Urothelium cell line (cell line): Measurements from ENCODE around the gene ADCY5.
"Not testable (repeated sequence)": the region's sequence is repeated elsewhere in the genome, so short reads cannot be mapped to it uniquely, and the experiment has no call there.

Source experiments
- DNase-seq: peaks from one replicate; pipeline ENCODE4 v3.0.0; 2011; ENCODE audit warnings: low spot score, mixed read lengths
- FAIRE-seq: peaks from 2 replicates; lab custom pipeline; 2011; peaks lifted over from hg19 to GRCh38; lab: Jason Lieb, UNC

Gene ADCY5

DNA sequence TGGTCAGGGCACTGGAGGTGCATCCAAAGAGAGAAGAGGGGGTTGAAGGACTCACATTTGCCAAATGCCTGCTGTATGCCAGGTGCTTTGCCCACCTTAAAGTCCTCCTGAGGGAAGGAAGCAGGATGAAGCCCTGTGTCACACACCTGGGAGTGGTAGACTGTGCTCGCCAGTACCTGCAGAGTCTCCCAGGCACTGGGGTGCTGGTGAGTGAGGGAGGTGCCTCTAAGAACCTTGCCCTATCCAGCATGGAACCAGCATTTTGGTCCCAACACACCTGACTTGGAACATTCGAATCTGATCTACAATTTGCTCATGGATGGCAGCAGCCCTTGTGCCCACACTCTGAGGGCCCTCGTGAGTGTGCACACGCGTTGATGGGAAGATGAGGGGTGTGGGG, 170.4 kb downstream of the ADCY5 start:
- FAIRE-seq = no peak
- no peak for DNase-seq

DNA sequence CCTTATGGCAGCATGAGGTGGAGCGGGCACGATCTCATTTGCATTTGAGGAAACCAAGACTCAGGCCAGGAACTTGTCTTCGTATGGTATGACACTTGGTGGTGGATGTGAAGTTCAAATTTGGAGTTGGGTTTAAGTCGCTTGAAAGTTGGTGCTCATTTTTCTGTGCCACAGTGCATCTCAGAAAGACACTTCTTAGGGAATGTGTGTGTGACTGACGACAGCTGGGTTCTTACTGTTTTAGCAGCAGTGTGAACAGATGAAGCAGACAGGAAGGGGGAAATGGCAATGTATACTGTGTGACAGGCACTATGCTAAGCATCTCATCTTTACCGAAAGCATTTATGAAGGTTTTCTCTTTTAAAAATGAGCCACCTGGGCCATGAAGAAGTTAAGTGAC, 171.8 kb downstream of the ADCY5 start:
- DNase-seq (no peak), FAIRE-seq (peak; percentile 63)

DNA sequence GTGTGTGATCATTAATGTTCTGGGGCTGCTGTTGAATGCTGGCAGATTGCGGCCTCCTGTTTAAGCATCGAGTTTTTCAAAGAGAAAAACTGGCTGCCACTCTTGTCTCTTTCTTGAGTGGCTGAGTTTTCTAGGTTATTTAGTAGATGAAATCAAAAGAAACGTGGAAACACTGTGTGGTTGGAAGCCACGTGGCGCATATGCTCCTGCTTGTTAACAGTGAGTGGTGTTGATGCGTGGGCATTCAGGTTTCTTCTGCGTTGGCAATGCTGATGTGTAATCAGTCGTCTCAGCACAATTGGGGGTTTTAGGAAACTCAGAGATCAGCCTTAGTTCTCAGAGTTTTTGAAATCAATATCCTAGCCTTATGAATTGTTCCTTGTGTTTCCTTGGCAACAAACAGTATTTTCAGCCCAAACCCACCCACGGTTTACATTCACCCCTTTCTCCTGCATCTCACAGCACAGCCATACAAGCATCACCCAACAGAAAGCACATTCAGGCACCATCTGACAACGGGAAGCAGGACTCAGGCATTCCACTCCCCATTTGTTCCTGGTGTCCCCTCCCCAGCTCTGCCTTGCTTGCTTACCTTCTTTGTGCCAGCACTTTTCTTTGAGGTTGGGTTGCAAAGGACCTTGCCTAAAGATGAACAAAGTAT, 172.4 kb downstream of the ADCY5 start:
- DNase-seq (no peak), FAIRE-seq (no peak)

DNA sequence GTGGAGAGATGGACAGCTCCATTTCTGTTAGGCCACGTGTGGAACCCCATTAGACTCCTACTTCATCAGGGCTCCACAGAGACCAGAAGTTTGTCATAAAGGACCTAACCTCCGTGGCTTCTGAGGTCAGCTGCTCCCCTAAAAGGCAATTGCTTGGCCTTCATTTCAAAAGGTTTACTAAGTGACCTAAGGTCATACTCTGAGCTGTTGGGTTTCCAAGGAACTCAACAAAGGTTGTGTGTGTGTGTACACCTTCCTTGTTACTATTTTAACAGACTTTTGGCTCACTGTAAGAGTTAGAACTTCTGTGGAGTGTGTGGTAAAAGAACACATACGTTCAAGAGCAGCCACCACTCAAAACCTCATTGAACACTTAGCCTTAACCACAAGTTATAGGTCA, 173.2 kb downstream of the ADCY5 start:
- DNase-seq (no peak), FAIRE-seq (no peak)

DNA sequence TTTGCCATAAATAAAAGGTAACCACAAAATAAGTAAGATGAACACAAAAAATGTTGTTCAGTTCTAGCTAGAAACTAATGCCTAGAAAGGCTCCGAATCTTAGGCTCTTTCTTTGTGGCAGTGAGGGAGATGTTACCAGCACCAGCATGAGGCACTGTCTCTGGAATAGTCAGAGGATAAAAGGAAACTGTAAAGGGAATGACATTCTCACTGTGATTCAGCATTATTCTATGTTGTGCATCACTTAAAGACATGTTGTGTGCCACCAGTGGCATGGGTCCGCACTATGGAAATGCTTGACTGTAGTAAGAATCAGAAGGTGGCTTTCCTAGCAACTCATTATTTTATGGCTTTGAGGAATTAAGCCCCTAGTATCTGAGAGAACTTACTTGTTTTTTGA, 176.3 kb downstream of the ADCY5 start:
- DNase-seq (peak; percentile 6), FAIRE-seq (no peak)

DNA sequence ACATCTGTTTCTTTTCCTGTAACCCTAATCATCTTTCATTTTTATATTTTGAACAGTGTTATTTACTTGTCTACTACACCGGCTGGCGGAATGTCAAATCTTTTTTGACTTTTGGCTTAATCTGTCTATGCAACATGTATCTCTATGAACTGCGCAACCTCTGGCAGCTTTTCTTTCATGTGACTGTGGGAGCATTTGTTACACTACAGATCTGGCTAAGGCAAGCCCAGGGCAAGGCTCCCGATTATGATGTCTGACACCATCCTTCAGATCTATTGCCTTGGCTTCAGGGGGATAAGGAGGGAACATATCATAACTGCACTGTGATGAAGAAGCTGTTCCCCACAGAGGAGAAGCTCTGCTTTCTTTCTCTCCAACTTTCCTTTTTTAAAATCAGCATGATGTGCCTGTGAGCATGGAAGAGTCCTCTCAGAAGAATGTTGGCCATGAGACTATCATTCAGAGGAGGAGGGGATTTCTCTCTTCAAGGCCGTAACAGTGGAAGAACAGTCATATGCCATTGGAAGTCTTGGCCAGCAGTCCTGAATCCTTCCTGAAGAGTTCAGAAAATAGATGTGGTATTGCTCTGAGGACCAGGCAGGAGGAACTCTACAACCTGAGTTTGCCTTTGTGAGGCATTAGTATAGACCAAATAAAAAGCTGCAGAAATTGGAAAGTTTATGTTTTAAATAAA, 177.3 kb downstream of the ADCY5 start:
- no peak for FAIRE-seq
- no peak for DNase-seq

DNA sequence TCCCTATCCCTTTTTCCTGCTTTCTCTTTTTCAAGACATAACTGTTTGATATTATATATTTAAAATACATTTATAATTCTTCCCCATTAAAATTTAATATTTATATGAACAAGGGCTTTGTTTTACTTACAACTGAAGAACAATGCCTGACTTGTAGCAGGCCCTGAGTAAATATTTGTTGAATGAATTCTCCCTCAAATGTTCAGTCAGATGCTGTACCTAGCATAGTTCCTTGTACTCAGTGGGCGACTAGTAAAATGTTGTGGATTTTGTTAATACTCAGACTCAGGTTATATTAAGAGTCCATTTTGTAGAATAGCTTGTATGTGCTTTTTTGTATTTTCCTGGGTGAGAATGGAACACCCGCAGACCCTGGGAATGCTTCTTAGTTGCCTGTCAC, 178.1 kb downstream of the ADCY5 start:
- FAIRE-seq = no peak
- DNase-seq = no peak

DNA sequence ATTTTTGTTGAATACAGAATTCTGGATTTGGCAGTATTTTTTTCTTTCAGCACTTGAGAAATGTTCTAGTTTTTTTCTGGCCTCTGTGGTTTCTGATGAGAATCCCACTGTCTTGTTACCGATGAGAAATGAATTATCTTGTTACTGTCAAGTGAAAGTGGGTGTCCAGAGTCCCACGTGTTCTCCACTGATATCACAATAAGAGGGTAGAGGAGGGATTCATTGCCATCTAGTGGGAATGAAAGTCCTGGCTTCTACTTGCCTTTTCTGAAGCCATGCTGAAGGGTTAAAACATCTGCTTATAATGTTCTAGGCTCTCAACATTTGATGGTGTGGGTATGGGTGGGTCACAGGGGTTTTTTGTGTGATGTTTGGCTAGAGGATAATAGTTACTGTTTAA, 181.1 kb downstream of the ADCY5 start:
- DNase-seq (no peak), FAIRE-seq (no peak)

DNA sequence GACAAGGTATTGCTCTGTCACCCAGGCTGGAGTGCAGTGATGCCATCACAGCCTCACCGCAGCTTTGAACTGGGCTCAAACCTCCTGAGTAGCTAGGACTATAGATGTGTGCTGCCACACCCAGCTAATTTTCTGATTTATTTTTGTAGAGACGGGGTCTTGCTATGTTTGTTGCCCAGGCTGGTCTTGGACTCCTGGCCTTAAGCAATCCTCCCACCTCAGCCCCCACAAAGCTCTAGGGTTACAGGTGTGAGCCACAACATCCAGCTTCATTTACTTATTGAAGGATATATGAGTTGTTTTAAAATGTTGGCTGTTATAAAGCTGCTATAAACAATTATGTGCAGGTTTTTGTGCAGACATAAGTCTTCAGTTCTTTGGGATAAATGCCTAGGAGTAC, 184.9 kb downstream of the ADCY5 start:
- DNase-seq = no peak
- no peak for FAIRE-seq

DNA sequence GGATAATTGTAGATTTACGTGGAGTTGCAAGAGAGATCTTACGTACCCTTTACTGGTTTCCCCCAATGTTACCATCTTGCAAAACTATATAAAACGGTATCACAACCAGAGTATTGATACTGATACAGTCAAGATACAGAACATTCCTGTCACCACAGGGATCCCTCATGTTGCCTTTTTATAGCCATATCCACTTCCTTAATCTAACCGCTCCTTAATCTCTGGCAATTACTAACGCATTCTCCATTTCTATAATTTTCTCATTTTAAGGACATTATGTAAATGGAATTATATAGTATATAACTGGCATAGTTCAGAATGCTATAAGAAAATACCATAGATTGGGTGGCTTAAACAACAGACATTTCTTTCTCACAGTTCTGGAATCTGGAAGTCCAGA, 186.0 kb downstream of the ADCY5 start:
- DNase-seq = no peak
- no peak for FAIRE-seq

DNA sequence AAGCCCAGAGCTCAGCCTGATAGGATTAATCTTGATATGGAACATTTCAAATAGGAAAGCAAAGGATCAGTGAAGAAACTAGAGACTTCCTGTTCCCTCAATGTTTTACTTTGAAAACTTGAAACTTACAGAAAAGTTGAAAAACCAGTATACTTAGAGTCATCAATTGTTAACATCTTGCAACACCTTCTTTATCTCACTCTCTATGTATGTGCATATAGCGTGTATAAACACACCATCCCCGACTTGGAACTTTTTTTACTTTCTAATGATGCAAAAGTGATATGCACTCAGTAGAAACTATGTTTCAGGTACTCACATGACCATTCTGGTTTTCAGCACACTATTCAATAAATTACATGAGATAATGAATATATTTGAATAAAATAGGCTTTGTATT, 186.7 kb downstream of the ADCY5 start:
- no peak for FAIRE-seq
- no peak for DNase-seq

DNA sequence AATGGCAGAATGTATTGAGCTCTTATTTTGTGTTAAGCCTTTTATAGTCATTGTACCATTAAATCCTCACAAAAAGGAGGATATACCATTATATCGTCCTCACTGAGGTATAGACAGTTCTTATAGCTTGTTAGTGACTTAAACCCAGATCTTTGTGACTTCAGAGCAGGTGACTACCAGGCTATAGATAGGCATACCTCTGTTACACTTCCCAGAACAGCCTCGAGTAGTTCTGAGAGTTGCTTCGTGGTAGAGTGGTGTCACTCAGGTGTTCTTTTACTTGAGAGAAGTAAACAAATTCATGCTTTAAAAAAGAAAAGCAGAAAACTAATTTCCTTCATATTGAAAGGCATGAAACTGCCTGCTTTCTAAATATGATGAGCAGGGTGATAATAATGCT, 187.2 kb downstream of the ADCY5 start:
- FAIRE-seq = no peak

DNA sequence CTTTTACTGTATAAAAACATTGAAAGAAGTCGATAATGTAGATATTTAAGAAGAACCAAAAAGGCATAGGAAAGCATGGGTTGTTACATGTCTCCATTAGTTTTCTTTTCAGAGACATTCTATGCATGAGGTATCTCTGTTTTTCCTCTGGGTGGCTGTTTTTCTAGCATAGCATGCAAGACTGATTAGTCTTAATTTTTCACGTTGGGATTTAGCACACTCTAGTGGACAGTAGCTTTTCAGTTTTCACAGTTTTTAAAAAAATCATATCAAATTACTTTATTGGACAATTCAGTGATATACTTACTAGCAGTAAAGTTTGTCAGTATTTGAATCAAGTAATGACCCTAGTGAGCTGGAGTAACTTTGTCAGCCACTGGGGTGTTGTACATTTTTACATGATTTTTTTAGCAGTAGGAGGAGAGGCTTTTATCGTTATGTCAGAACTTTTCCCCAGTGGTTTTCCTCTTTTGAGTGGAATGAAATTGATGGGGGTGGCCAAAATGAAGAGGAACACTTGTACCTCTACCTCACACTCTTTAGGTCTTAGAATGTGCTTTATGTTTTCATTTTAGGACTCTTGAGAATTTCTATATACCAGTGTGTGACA, 190.0 kb downstream of the ADCY5 start:
- DNase-seq (peak; percentile 34), FAIRE-seq (no peak)

More for the DNA sequence above, 187.2 kb downstream of the ADCY5 start:
- DNase-seq = no peak

DNA sequence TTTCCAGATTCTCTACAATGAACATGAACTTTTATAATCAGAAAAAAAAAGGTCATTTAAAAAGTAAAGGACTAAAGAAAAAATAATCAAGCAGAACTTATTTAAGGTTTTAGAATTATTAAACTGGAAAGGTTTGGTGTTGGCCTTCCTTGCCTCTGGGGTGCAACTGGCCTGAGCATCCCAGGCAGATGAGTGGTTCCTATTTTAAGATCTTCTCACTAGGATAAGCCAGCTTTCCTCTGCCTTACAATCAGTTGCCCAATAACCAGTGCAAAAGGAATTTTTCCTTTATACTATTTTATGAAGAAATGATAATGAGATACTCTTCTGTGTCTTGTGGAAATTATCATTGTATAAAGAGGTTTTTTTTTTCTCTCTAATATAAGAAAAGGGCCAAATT, 190.5 kb downstream of the ADCY5 start:
- no peak for FAIRE-seq
- DNase-seq = no peak

DNA sequence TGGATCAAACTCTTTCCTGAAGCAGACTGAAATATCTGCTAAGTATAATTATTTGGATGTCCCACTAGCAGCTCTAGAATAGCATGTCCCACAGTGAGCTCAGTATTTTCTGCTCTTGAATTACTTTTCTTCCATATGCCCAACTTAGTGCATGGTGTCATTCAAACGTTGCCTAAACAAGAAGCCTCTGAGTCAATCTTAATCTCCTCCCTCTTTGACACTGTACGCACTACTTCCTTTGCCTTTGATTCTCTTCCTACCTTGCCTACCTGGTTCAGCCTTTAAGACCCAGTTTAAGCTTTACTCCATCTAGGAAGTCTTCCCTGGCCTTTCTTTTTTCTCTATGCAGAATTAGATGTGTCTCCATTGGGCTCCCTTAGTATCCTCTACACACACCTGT, 192.6 kb downstream of the ADCY5 start:
- no peak for DNase-seq
- no peak for FAIRE-seq

DNA sequence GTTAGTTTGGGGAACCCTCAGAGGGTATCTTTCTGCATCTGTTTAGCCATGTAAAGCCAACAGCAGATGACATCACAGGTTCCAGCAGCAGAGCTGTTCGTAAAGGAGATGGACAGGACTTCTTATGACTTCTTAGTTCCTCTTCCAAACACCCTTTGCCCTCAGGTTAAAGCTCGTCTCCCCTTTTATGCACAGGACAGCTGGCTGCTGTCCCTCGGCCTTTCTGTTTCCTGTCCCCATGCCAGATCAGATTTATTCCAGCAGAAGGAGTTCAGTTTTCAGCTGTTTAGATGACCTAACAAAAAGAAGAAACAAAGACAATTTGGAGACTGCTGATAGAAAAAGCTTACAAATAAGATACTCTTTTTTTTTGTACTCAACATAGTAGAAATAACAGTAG, 202.0 kb downstream of the ADCY5 start:
- DNase-seq = no peak
- FAIRE-seq = no peak

DNA sequence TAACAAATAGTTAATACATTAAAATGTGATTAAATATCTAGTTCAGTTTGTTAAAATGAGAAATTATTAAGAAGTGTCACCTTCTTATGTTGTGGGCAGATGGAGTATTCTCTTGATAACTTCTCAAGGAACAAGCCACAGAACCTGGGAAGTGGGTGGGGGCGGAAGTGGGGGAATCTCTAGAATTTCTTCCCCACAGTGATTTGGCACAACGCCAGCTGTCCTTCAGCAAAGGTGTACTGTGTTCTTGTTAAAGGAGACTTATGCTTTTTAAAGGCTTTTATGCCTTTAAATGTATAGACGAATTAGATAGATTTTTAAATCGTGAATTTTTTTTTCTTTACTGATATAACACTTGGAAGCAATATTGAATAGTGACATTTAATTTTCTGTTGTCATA, 204.8 kb downstream of the ADCY5 start:
- no peak for DNase-seq
- FAIRE-seq = no peak

DNA sequence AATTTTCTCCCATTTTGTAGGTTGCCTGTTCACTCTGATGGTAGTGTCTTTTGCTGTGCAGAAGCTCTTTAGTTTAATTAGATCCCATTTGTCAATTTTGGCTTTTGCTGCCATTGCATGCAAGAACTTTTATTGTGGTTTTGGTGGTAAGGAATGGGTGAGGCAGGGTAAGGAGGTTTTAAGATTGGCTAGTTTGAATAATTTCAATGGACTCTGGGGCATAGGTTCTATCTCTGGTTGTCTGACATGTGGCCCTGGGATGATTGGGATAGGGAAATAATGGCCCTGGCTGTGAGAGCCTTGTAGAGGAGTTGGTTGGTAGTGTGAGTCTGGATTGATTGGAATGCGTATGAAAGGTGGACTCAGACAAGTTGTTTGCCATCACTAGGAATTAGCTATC, 209.1 kb downstream of the ADCY5 start:
- DNase-seq (no peak), FAIRE-seq (no peak)

DNA sequence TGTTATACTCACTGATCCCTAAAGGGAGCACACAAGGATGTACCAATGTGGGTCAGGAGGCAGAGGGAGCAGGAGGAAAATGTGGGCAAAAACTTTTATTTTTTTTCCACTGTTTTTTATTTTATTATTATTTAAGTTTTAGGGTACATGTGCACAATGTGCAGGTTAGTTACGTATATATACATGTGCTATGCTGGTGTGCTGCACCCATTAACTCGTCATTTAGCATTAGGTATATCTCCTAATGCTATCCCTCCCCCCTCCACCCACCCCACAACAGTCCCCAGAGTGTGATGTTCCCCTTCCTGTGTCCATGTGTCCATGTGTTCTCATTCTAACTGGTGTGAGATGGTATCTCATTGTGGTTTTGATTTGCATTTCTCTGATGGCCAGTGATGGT, 209.7 kb downstream of the ADCY5 start:
- FAIRE-seq = not testable (repeated sequence)

DNA sequence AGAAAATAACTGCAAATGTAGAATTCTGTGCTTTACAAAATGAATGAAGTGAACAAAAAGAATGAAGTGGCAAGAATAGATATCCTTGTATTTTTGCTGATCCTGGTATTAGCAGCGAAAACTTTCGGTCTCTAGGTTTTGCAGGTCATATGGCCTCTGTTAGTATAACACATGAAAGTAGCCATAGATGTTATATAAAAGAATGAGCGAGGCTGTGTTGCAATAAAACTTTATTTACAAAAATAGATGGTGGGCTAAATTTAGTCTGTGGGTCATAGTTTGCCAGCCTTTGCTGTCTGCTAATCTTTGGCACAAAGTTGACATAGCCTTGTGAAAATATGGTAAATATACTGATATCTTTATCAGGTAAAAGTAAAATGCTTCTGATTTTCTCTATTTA, 212.0 kb downstream of the ADCY5 start:
- FAIRE-seq (no peak), DNase-seq (no peak)

More for the DNA sequence above, 209.7 kb downstream of the ADCY5 start:
- not testable (repeated sequence) for DNase-seq
